Activated CD4-positive, alpha-beta T cell treated with anti-CD3 and anti-CD28 coated beads, Interleukin-2, amount 50 U/mL, for 1 hour (primary cell): ENCODE measurements around the gene AEN.
A peak's percentile ranks its signal among the peaks of the same experiment; 100 is the strongest.

Source experiments
- DNase-seq: peaks from one replicate; pipeline ENCODE4 v3.0.0-alpha.2; 2020

The AEN gene

GRCh38 chr15:88613074-88613944 lies 7.8 kb upstream of the AEN start:
- DNase-seq: no peak

- DNase-seq: no peak
Observed at GRCh38 chr15:88615303-88616107, 5.6 kb upstream of the AEN start.

- no peak for DNase-seq
Observed at GRCh38 chr15:88616240-88616639, 4.9 kb upstream of the AEN start.

GRCh38 chr15:88617031-88617722 lies 4.0 kb upstream of the AEN start:
- DNase-seq: no peak

- no peak for DNase-seq
Observed at GRCh38 chr15:88617790-88618189, 3.4 kb upstream of the AEN start.

- no peak for DNase-seq
Observed at GRCh38 chr15:88618686-88619085, 2.5 kb upstream of the AEN start.

GRCh38 chr15:88619796-88620195 lies 1.3 kb upstream of the AEN start:
- DNase-seq: no peak

GRCh38 chr15:88621789-88622604 lies 857 bp downstream of the AEN start:
- DNase-seq: peak; percentile 54

- no peak for DNase-seq
Observed at GRCh38 chr15:88622605-88622975, 1.4 kb downstream of the AEN start.

GRCh38 chr15:88623061-88623460 lies 1.9 kb downstream of the AEN start:
- no peak for DNase-seq

GRCh38 chr15:88623632-88624031 lies 2.5 kb downstream of the AEN start:
- no peak for DNase-seq

GRCh38 chr15:88624156-88624970 lies 3.2 kb downstream of the AEN start:
- DNase-seq: peak; percentile 42

GRCh38 chr15:88624971-88625490 lies 3.9 kb downstream of the AEN start:
- DNase-seq: no peak

- DNase-seq: no peak
Observed at GRCh38 chr15:88625943-88626741, 5.0 kb downstream of the AEN start.

- DNase-seq: peak; percentile 71
Observed at GRCh38 chr15:88627463-88627862, 6.3 kb downstream of the AEN start.

- DNase-seq: no peak
Observed at GRCh38 chr15:88628018-88628654, 7.0 kb downstream of the AEN start.

GRCh38 chr15:88629071-88629470 lies 7.9 kb downstream of the AEN start:
- no peak for DNase-seq

- DNase-seq: no peak
Observed at GRCh38 chr15:88630141-88630721, 9.1 kb downstream of the AEN start.

GRCh38 chr15:88630798-88631463 lies 9.8 kb downstream of the AEN start:
- DNase-seq: no peak
